Neural progenitor cell (in vitro differentiated cells): ENCODE results near the gene CDH19.

Experiments used
- CTCF ChIP-seq: fragments of 200-600 bp; sonication (generic); IDR thresholded peaks from 2 replicates; pipeline ENCODE4 v1.5.1; 2017; ENCODE audit warnings: antibody characterized with exemption, mild to moderate bottlenecking
- EZH2 ChIP-seq: fragments of 200-600 bp; sonication (generic); IDR thresholded peaks from 2 replicates; pipeline ENCODE4 v1.6.1; 2017; ENCODE audit warnings: antibody characterized with exemption, mild to moderate bottlenecking, moderate library complexity
- EZH2phosphoT487 ChIP-seq: fragments of 200-600 bp; sonication (generic); IDR thresholded peaks from 2 replicates; pipeline ENCODE4 v1.6.1; 2017; ENCODE audit warnings: antibody characterized with exemption

- TF ChIP-seq CTCF (no peak), EZH2 (no peak), EZH2phosphoT487 (no peak)
Observed at GRCh38 chr18:66511289-66511688, 92.6 kb downstream of the CDH19 start.
